ENCODE measurements around the gene EEA1.

DNA sequence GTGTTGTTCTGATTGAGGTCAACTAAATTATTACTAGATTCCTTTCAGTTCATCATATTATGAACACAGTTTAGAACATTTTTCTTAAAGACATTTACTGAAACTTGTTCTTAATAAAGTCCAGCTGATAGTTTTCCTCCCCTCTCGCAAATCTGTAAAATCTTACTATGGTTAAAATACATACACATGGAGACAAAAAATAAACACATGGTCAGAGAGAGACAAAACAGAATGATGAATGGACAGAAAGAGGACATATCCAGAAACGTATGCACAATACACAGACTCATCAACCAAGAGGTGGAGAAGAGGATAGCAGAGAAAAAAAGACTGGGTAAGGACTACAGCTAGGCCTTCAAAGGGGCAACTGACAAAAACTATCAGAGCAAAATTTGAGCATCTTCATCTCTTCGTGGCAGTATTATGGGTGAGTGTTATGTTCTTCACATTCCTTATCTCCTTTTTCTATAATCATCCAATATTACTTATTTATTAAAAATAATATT lies 38.4 kb downstream of the EEA1 start:
- TF ChIP-seq, protein P1, sequence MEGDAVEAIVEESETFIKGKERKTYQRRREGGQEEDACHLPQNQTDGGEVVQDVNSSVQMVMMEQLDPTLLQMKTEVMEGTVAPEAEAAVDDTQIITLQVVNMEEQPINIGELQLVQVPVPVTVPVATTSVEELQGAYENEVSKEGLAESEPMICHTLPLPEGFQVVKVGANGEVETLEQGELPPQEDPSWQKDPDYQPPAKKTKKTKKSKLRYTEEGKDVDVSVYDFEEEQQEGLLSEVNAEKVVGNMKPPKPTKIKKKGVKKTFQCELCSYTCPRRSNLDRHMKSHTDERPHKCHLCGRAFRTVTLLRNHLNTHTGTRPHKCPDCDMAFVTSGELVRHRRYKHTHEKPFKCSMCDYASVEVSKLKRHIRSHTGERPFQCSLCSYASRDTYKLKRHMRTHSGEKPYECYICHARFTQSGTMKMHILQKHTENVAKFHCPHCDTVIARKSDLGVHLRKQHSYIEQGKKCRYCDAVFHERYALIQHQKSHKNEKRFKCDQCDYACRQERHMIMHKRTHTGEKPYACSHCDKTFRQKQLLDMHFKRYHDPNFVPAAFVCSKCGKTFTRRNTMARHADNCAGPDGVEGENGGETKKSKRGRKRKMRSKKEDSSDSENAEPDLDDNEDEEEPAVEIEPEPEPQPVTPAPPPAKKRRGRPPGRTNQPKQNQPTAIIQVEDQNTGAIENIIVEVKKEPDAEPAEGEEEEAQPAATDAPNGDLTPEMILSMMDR (conservative IDR thresholded peaks at IDR 0.05; ENCODE audit: low read depth, low read length): no peak
- TF ChIP-seq EZH2 (IDR thresholded peaks at IDR 0.05; ENCODE audit: low read length, unreplicated experiment): no peak
- no peak for TF ChIP-seq EZH2phosphoT487 (IDR thresholded peaks at IDR 0.05; ENCODE audit: borderline replicate concordance, low read length)

Data from PC-3 (cell line).